Body of pancreas (tissue), 4 donors: ENCODE data around the gene RAC3. TPM values are rescaled to one million over a fixed set of nuclear protein-coding genes. Genes with fewer than 3 reads are reported as not detected.

ENCODE experiments used
- ATAC-seq: fragments of 150-250 bp; one replicate; pipeline ENCODE4 v1.9.1; 2016
- DNase-seq, 4 donors: peaks; one replicate each; pipeline ENCODE4 v3.0.0-alpha.2; 2019
- H3K27ac ChIP-seq, 4 donors: fragments of 200-600 bp; sonication (generic); 1 replicate in 3 of 4; 2 replicates in 1 of 4; pipeline versions ENCODE4 v1.5.1 to v1.6.1; 2016 to 2019; ENCODE audit warnings: mild to moderate bottlenecking in 1 of 4, mixed read lengths in 1 of 4, moderate library complexity in 1 of 4
- H3K27me3 ChIP-seq, 2 donors: fragments of 200-600 bp; sonication (generic); one replicate each; pipeline ENCODE4 v1.6.0; 2016; ENCODE audit warnings: mild to moderate bottlenecking in 1 of 2
- H3K36me3 ChIP-seq, 2 donors: fragments of 200-600 bp; sonication (generic); replicated peaks in 1 of 2; 2 replicates each; pipeline ENCODE4 v1.5.1; 2016; ENCODE audit warnings: low read depth in 2 of 2; ENCODE audit not compliant: insufficient read depth in 1 of 2
- H3K4me1 ChIP-seq: fragments of 200-600 bp; sonication (generic); one replicate; pipeline ENCODE4 v1.6.0; 2016
- H3K4me3 ChIP-seq, 2 donors: fragments of 200-600 bp; sonication (generic); 1 replicate in 1 of 2; 2 replicates in 1 of 2; pipeline ENCODE4 v1.5.1; 2016 to 2019
- H3K9me3 ChIP-seq, 3 donors: fragments of 200-600 bp; sonication (generic); 1 replicate in 2 of 3; 2 replicates in 1 of 3; pipeline ENCODE4 v1.5.1; 2016
- POLR2A ChIP-seq, 3 donors: fragments of 450-650 bp; IDR thresholded peaks; one replicate each; pipeline ENCODE4 v1.6.1; 2016; ENCODE audit warnings: antibody characterized with exemption in 3 of 3, mild to moderate bottlenecking in 2 of 3
- WGBS, 2 donors: methylation state at CpG; one replicate each; pipeline ENCODE4 v1.1.5; 2017; 5-methylcytosine and 5-hydroxymethylcytosine counted together
- intact Hi-C: fragments of 100-400 bp; cut with DNase I; formaldehyde crosslinking; loops from one replicate; pipeline ENCODE4 v1.15.1; 2023
- total RNA-seq, 2 donors: library from RNA; depleted of rRNA; stranded (reverse); fragments of >200 nt; gene quantifications; one replicate each; pipeline ENCODE4 v1.1.0, GENCODE V29; 2016
- TF ChIP-seq, protein P1 (sequence below), 7 experiments: fragments of 450-650 bp in 4 of 7; fragments of 200-600 bp in 3 of 7; sonication (generic) in 3 of 7; IDR thresholded peaks; one replicate each; pipeline ENCODE4 v1.5.1; 2016 to 2019; ENCODE audit warnings: antibody characterized with exemption in 7 of 7

The RAC3 gene
- total RNA-seq, 2 donors from 2014 or later: 3.1 TPM; not detected in 1

DNA sequence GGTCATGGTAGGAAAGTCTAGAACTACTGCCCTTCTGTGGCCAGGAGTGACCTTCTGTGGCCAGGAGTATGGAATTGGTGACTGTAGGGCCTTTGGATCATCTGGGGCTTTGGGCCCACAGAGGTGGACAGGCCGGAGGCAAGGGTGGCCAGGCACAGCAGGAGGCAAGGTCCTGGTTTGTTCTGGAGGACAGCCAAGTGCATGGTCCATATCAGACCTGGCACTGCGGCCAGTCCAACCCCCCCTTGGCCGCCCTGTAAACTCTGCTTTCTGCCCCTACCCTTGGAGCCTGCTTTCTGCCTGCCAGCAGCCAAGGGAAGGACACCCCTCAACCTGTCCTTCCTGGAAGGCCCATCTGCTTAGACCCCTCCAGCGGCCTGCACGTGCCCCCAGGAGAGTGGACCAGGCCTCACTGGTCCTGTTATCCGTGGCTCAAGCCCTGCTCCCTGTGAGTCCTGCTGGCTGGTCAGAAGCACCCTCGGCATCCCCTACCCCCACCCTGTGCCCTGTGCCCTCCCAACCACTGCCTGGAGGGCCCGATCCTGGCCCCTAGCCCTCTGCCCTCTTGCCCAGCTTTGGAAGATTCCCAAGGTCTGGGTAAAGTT lies 8.3 kb downstream of the RAC3 start:
- intact Hi-C loops: no loop called here
- DNase-seq: peak in 1 of 4 donors; percentile 54

DNA sequence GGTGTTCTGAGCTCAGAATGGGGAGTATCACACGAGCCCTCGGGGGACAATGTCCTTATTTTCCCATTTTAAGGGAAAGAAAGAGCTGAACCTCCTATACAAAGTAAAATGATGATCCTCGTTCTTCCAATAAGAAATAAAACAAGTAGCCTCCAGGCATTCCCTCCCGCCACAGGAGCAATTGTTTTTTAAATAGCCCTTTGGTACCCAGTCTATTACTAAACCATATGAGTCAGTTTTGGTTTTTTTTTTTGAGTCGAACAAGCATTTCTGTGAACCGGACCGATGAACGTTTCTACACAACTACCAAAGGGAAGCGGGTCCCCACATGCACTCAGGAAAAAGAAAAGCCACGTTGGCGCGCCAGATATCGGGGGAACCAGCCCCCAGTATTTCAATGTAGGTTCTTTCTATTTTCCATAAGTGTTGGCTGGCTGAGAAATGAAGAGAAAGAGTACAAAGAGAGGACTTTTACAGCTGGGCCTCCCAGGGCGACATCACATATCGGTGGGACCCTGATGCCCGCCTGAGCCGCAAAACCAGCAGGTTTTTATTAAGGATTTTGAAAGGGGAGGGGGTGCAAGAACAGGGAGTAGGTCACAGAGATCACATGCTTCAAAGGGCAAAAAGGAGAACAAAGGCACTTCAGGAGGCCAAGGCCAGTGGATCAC lies 9.8 kb downstream of the RAC3 start:
- intact Hi-C loops: no loop called here
- Histone ChIP-seq H3K27me3 (no peaks in the 10 kb centered on the region), H3K27ac (no peak overlapping the region), H3K4me1 (peaks cover 23% of the 10 kb centered on the region), H3K36me3 (no peaks in the 10 kb centered on the region), H3K4me3 (no peak overlapping the region), H3K9me3 (no peaks in the 10 kb centered on the region)
- DNase-seq (no peak), ATAC-seq (no peak)
- WGBS, 2 donors: 85 to 88% methylated on average over 17 of the region's 17 CpGs
- TF ChIP-seq, protein P1, sequence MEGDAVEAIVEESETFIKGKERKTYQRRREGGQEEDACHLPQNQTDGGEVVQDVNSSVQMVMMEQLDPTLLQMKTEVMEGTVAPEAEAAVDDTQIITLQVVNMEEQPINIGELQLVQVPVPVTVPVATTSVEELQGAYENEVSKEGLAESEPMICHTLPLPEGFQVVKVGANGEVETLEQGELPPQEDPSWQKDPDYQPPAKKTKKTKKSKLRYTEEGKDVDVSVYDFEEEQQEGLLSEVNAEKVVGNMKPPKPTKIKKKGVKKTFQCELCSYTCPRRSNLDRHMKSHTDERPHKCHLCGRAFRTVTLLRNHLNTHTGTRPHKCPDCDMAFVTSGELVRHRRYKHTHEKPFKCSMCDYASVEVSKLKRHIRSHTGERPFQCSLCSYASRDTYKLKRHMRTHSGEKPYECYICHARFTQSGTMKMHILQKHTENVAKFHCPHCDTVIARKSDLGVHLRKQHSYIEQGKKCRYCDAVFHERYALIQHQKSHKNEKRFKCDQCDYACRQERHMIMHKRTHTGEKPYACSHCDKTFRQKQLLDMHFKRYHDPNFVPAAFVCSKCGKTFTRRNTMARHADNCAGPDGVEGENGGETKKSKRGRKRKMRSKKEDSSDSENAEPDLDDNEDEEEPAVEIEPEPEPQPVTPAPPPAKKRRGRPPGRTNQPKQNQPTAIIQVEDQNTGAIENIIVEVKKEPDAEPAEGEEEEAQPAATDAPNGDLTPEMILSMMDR (IDR thresholded peaks at IDR 0.05): no peak

More for the DNA sequence above, 8.3 kb downstream of the RAC3 start:
- no peak overlapping the region for H3K4me3 ChIP-seq
- no peaks in the 10 kb centered on the region for H3K36me3 ChIP-seq
- no peak overlapping the region for H3K27ac ChIP-seq
- TF ChIP-seq, protein P1 (IDR thresholded peaks at IDR 0.05): no peak
- TF ChIP-seq POLR2A (IDR thresholded peaks at IDR 0.05): no peak
- WGBS, 2 donors: 59 to 71% methylated on average over 2 to 8 of the region's 8 CpGs
- H3K9me3 ChIP-seq: no peaks in the 10 kb centered on the region
- H3K27me3 ChIP-seq: no peaks in the 10 kb centered on the region
- H3K4me1 ChIP-seq: peaks cover 30% of the 10 kb centered on the region
- no peak for ATAC-seq

DNA sequence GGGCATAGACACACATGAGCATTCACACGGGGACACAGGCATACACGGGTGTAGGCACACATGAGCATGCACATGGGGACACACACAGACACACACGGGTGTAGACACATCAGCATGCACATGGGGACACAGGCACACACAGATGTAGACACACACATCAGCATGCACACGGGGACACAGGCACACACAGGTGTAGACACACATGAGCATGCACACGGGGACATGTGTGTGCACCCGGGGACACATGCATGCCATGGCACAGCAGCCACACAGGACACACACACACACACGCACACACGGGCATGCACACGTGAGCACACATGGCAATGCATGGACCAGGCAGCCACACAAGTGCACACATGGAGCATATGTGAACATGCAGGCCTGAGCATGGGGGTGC lies 11.2 kb downstream of the RAC3 start:
- Histone ChIP-seq H3K4me3 (no peak overlapping the region), H3K4me1 (peaks cover 15% of the 10 kb centered on the region), H3K27me3 (no peaks in the 10 kb centered on the region), H3K36me3 (no peaks in the 10 kb centered on the region), H3K9me3 (no peaks in the 10 kb centered on the region), H3K27ac (no peak overlapping the region)
- intact Hi-C loops: no loop called here
- ATAC-seq: no peak
- WGBS, 2 donors: 77 to 83% methylated on average over 3 to 9 of the region's 9 CpGs
- TF ChIP-seq, protein P1 (IDR thresholded peaks at IDR 0.05): no peak
- TF ChIP-seq POLR2A (IDR thresholded peaks at IDR 0.05): no peak
- DNase-seq: no peak

DNA sequence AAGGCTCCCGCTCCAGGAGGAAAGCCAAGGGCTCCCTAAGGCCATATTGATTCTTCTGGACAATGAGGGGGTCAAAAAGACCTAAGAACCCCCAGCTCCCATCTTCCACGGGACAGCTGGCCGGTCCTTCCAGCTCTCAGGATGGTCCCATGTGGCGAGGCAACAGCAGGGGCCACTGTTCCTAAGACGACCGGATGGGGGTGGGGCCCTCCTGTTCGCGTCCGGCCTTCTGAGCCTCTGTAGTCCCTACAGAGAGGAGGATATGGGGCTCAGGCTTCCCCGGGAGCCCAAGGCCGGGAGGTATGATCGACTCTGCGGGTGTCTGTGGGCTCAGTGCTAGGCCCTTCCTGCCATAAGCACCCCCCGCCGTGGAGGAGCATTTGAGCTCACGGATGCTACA lies 12.0 kb downstream of the RAC3 start:
- no peak for ATAC-seq
- no peak for DNase-seq
- Histone ChIP-seq H3K27ac (no peak overlapping the region), H3K9me3 (no peaks in the 10 kb centered on the region), H3K4me1 (peaks cover 10% of the 10 kb centered on the region), H3K36me3 (no peaks in the 10 kb centered on the region), H3K27me3 (no peaks in the 10 kb centered on the region), H3K4me3 (no peak overlapping the region)
- intact Hi-C loops: no loop called here
- 74 to 80% methylated on average over 6 to 16 of the region's 16 CpGs for WGBS, 2 donors
- TF ChIP-seq POLR2A (IDR thresholded peaks at IDR 0.05): no peak
- TF ChIP-seq, protein P1 (IDR thresholded peaks at IDR 0.05): no peak
